SK-N-MC (cell line): Measurements from ENCODE around the gene DYNLRB1.

Experiments
- DNase-seq: peaks from one replicate; pipeline ENCODE4 v3.0.0-alpha.2; 2011; ENCODE audit warnings: low read depth, low spot score
- H3K27ac ChIP-seq: fragments of 200-600 bp; sonication (generic); 2 replicates; pipeline ENCODE4 v1.5.1; 2016; ENCODE audit warnings: mixed run types
- H3K36me3 ChIP-seq: fragments of 200-600 bp; sonication (generic); 2 replicates; pipeline ENCODE4 v1.6.1; 2017; ENCODE audit warnings: antibody characterized with exemption, low read length, mixed read lengths; ENCODE audit not compliant: insufficient read depth
- H3K4me3 ChIP-seq: fragments of 200-600 bp; sonication (generic); 2 replicates; pipeline ENCODE4 v1.5.1; 2016
- H3K9ac ChIP-seq: fragments of 200-600 bp; sonication (generic); 2 replicates; pipeline ENCODE4 v1.8.0; 2017; ENCODE audit warnings: mixed run types, mixed read lengths; ENCODE audit not compliant: insufficient read length
- H3K9me3 ChIP-seq: fragments of 200-600 bp; sonication (generic); 2 replicates; pipeline ENCODE4 v1.6.1; 2017; ENCODE audit warnings: low read depth, mild to moderate bottlenecking, antibody characterized with exemption, low read length, moderate library complexity, mixed read lengths
- EZH2 ChIP-seq: fragments of 200-600 bp; sonication (generic); IDR thresholded peaks from one replicate; pipeline ENCODE4 v1.6.1; 2017; ENCODE audit warnings: antibody characterized with exemption
- FOXP2 ChIP-seq: optimal IDR thresholded peaks from 2 replicates; pipeline ENCODE3; 2011; ENCODE audit warnings: mild to moderate bottlenecking, moderate library complexity; ENCODE audit not compliant: insufficient read depth; ENCODE audit errors: extremely low read length, control extremely low read depth
- POLR2AphosphoS5 ChIP-seq: IDR thresholded peaks from 2 replicates; pipeline ENCODE4 v1.6.1; 2012; ENCODE audit warnings: mild to moderate bottlenecking, low read depth, low read length, borderline replicate concordance

DYNLRB1 gene

GRCh38 chr20:34549291-34549928 is 33.2 kb downstream of the DYNLRB1 start:
- DNase-seq: no peak
- H3K9ac ChIP-seq: no peak overlapping the region
- H3K9me3 ChIP-seq: no peaks in the 10 kb centered on the region
- H3K4me3 ChIP-seq: no peak overlapping the region
- no peak overlapping the region for H3K27ac ChIP-seq
- H3K36me3 ChIP-seq: no peaks in the 10 kb centered on the region
- TF ChIP-seq EZH2 (no peak), POLR2AphosphoS5 (no peak), FOXP2 (no peak)

- TF ChIP-seq POLR2AphosphoS5 (no peak), FOXP2 (no peak), EZH2 (no peak)
- Histone ChIP-seq H3K4me3 (no peak overlapping the region), H3K36me3 (no peaks in the 10 kb centered on the region), H3K9ac (no peak overlapping the region), H3K9me3 (no peaks in the 10 kb centered on the region), H3K27ac (no peak overlapping the region)
- no peak for DNase-seq
Measured at GRCh38 chr20:34549929-34550305, 33.7 kb downstream of the DYNLRB1 start.

DNA sequence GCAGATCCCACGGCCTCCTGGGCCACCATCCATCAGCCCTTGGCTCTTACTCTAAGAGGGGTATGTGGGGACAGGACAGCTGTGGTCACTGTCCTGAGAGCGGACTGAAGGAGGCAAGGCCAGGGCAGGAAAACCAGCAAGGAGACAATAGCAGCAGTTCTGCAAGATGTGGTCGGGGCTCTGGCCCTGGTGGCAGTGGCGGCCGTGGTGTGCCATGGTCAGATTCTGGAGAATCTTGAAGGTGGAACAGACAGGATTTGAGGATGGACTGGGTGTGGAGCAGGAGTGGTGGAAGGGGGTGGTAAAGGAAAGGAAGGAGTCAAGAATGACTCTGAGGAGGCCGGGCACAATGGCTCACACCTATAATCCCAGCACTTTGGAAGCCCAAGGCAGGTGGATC is 36.3 kb downstream of the DYNLRB1 start:
- no peak overlapping the region for H3K9ac ChIP-seq
- no peaks in the 10 kb centered on the region for H3K9me3 ChIP-seq
- H3K36me3 ChIP-seq: no peaks in the 10 kb centered on the region
- H3K27ac ChIP-seq: no peak overlapping the region
- H3K4me3 ChIP-seq: no peak overlapping the region
- TF ChIP-seq EZH2: no peak
- no peak for TF ChIP-seq POLR2AphosphoS5
- no peak for TF ChIP-seq FOXP2
- no peak for DNase-seq

- Histone ChIP-seq H3K9me3 (no peaks in the 10 kb centered on the region), H3K27ac (no peak overlapping the region), H3K9ac (no peak overlapping the region), H3K4me3 (no peak overlapping the region), H3K36me3 (no peaks in the 10 kb centered on the region)
- no peak for DNase-seq
- TF ChIP-seq FOXP2 (no peak), POLR2AphosphoS5 (no peak), EZH2 (no peak)
Measured at GRCh38 chr20:34553366-34553867, 37.2 kb downstream of the DYNLRB1 start.

- no peak overlapping the region for H3K9ac ChIP-seq
Measured at GRCh38 chr20:34557936-34558319, 41.7 kb downstream of the DYNLRB1 start.

GRCh38 chr20:34558320-34559218 is 42.3 kb downstream of the DYNLRB1 start, which contains the start of gene MAP1LC3A:
Gene MAP1LC3A, plus strand, starts transcription at chr20:34558718. Its CDS starts 151 bp downstream, at chr20:34558869.
- no peaks in the 10 kb centered on the region for H3K36me3 ChIP-seq
- no peak within 1 kb of the TSS for H3K27ac ChIP-seq
- H3K9me3 ChIP-seq: no peaks in the 10 kb centered on the region
- H3K4me3 ChIP-seq: no peak within 1 kb of the TSS; the same call in 1 of the 2 replicates
- TF ChIP-seq EZH2: no peak
- H3K9ac ChIP-seq: no peak within 1 kb of the TSS
- DNase-seq: no peak

More at GRCh38 chr20:34557936-34558319, 41.7 kb downstream of the DYNLRB1 start:
- Histone ChIP-seq H3K27ac (no peak overlapping the region), H3K4me3 (no peak overlapping the region; the same call in 1 of the 2 replicates), H3K36me3 (no peaks in the 10 kb centered on the region), H3K9me3 (no peaks in the 10 kb centered on the region)
- no peak for DNase-seq
- TF ChIP-seq FOXP2 (no peak), POLR2AphosphoS5 (no peak)

- no peaks in the 10 kb centered on the region for H3K9me3 ChIP-seq
- H3K27ac ChIP-seq: no peak overlapping the region
- TF ChIP-seq EZH2 (no peak), POLR2AphosphoS5 (no peak), FOXP2 (no peak)
- H3K4me3 ChIP-seq: no peak overlapping the region
- no peaks in the 10 kb centered on the region for H3K36me3 ChIP-seq
- DNase-seq: no peak
- no peak overlapping the region for H3K9ac ChIP-seq
Measured at GRCh38 chr20:34559311-34560140, 43.3 kb downstream of the DYNLRB1 start.

DNA sequence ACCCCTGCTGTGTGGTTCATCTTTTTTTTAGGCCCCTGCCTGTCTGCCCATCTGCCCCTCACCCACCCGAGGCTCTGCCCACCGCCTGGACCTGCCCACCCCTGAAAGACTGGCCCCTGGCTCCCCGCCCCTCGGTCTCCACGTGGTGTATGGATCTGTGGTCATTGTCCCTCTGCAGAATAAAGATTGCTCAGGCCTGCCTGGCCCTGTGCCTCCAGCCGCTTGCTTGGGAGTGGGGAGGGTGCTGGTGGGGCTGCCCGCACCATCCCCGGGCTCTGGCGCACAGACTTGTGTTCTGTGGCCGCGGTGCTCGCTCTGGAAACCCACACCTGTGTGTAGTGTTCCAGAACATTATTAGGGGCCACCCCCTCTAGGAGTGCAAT is 43.9 kb downstream of the DYNLRB1 start:
- Histone ChIP-seq H3K9ac (no peak overlapping the region), H3K36me3 (no peaks in the 10 kb centered on the region), H3K4me3 (no peak overlapping the region), H3K9me3 (no peaks in the 10 kb centered on the region), H3K27ac (no peak overlapping the region)
- DNase-seq: no peak
- TF ChIP-seq EZH2 (no peak), FOXP2 (no peak), POLR2AphosphoS5 (no peak)
